ENCODE data around the gene MRPS27. TPM values are rescaled to one million over a fixed set of nuclear protein-coding genes. Genes with fewer than 3 reads are reported as not detected.

Gene MRPS27
- total and polyA plus RNA-seq, 2 of the 13 experiments (the other 11 are each of a cell fraction or from before 2014, with no cell fraction given) = 71.8 to 115 TPM

GRCh38 chr5:72212171-72212570 lies 107.9 kb downstream of the MRPS27 start:
- Histone ChIP-seq H3K27ac (ENCODE audit: extremely low read length, insufficient read depth, low read length) (no peak overlapping the region), H3K36me3 (replicated peaks in 1 of 2; ENCODE audit: control insufficient read depth in 1 of 2, insufficient read depth in 2 of 2, low read length in 2 of 2) (no peaks in the 10 kb centered on the region), H3K4me2 (ENCODE audit: low read depth, low read length) (no peak overlapping the region), H3K4me1 (ENCODE audit: insufficient read depth, low read length) (peaks cover 11% of the 10 kb centered on the region; the same call in 1 of the 2 replicates), H3K9me3 (ENCODE audit: low read length) (no peaks in the 10 kb centered on the region), H3K79me2 (ENCODE audit: insufficient read depth, low read length) (no peaks in the 10 kb centered on the region), H3K27me3 (ENCODE audit: control insufficient read depth in 1 of 2, insufficient read depth in 2 of 2, low read length in 2 of 2) (no peaks in the 10 kb centered on the region), H3K9ac (ENCODE audit: insufficient read depth, low read depth, low read length) (no peak overlapping the region), H3K4me3 (replicated peaks in 1 of 3; ENCODE audit: insufficient read depth in 1 of 3, low read depth in 2 of 3, low read length in 3 of 3) (no peak overlapping the region), H4K20me1 (ENCODE audit: insufficient read depth, low read length) (no peaks in the 10 kb centered on the region), H2AFZ (ENCODE audit: low read length) (no peak overlapping the region)
- DNase-seq (ENCODE audit: low spot score) (no peak), FAIRE-seq (no peak), ATAC-seq (no peak)
- POLR2A ChIA-PET = no interaction called here
- in situ Hi-C loops (cut with HindIII; ENCODE audit: extremely low pct_ligation_motif_present, low pct_unique_long_range_greater_than_20kb) (no loop called here), intact Hi-C loops (cut with micrococcal nuclease; ENCODE audit: unreplicated experiment) (no loop called here)
- BruUV-seq (replicated peaks) = no TSS peak
- 79% methylated on average over 2 of the region's 2 CpGs for WGBS (ENCODE audit: low lambda C conversion rate)
- CTCF ChIA-PET (ENCODE audit: low intra/inter-chr PET ratio, low total read pairs) = no interaction called here
- TF ChIP-seq AFF4 (CRISPR knock-in tag; IDR thresholded peaks at IDR 0.05) (no peak), ZEB1 (IDR thresholded peaks at IDR 0.05; ENCODE audit: insufficient replicate concordance, low read depth) (no peak), ZNF574 (CRISPR knock-in tag; IDR thresholded peaks at IDR 0.05) (no peak), RFX5 (IDR thresholded peaks at IDR 0.05; ENCODE audit: low read depth, low read length) (no peak), THAP11 (CRISPR knock-in tag; IDR thresholded peaks at IDR 0.05) (no peak), SRSF9 (IDR thresholded peaks at IDR 0.05; ENCODE audit: borderline replicate concordance, insufficient read depth, low read depth, low read length, poor library complexity, severe bottlenecking) (no peak), MIER2 (CRISPR knock-in tag; IDR thresholded peaks at IDR 0.05) (no peak), HMGXB3 (CRISPR knock-in tag; IDR thresholded peaks at IDR 0.05; ENCODE audit: borderline replicate concordance) (no peak), HNF1B (CRISPR knock-in tag; IDR thresholded peaks at IDR 0.05) (no peak), CC2D1A (CRISPR knock-in tag; IDR thresholded peaks at IDR 0.05) (no peak), RXRA (CRISPR knock-in tag; IDR thresholded peaks at IDR 0.05) (no peak), ZBTB1 (CRISPR knock-in tag; IDR thresholded peaks at IDR 0.05; ENCODE audit: borderline replicate concordance) (no peak), CHD2 (IDR thresholded peaks at IDR 0.05; ENCODE audit: low read depth, low read length) (no peak)

Measured in HepG2 (cell line).